ENCODE measurements around the gene TUBG2.

The TUBG2 gene

GRCh38 chr17:42676424-42677011 is 17.4 kb downstream of the TUBG2 start, which contains the start of gene PLEKHH3:
TSS of gene PLEKHH3 (minus strand) at chr17:42676994. CDS start at chr17:42676563, 431 bp downstream.
- peak within 1 kb of the TSS; percentile 81 for H3K4me3 ChIP-seq (ENCODE audit: low read depth, low read length)

- peak overlapping the region; percentile 81 for H3K4me3 ChIP-seq (ENCODE audit: low read depth, low read length)
These were observed 18.2 kb downstream of the TUBG2 start for GRCh38 chr17:42677012-42677857.

GRCh38 chr17:42677921-42678781 is 19.1 kb downstream of the TUBG2 start:
- peak overlapping the region; percentile 55 for H3K4me3 ChIP-seq (ENCODE audit: low read depth, low read length)

- peak overlapping the region; percentile 55 for H3K4me3 ChIP-seq (ENCODE audit: low read depth, low read length)
These were observed 19.9 kb downstream of the TUBG2 start for GRCh38 chr17:42678951-42679491.

GRCh38 chr17:42679492-42680330 is 20.6 kb downstream of the TUBG2 start:
- H3K4me3 ChIP-seq (ENCODE audit: low read depth, low read length): peak overlapping the region; percentile 30

- no peak overlapping the region for H3K4me3 ChIP-seq (ENCODE audit: low read depth, low read length)
These were observed 21.3 kb downstream of the TUBG2 start for GRCh38 chr17:42680331-42680808.

- H3K4me3 ChIP-seq (ENCODE audit: low read depth, low read length): peak within 1 kb of the TSS; percentile 44
These were observed 23.1 kb downstream of the TUBG2 start, which contains the start of gene CNTNAP1 for GRCh38 chr17:42681976-42682721. TSS of gene CNTNAP1 (plus strand) at chr17:42682531. CDS start at chr17:42682830, 299 bp downstream.

GRCh38 chr17:42682722-42683403 is 23.8 kb downstream of the TUBG2 start:
- peak overlapping the region; percentile 44 for H3K4me3 ChIP-seq (ENCODE audit: low read depth, low read length)

GRCh38 chr17:42683407-42684034 is 24.4 kb downstream of the TUBG2 start:
- peak overlapping the region; percentile 4 for H3K4me3 ChIP-seq (ENCODE audit: low read depth, low read length)

GRCh38 chr17:42684929-42685556 is 26.0 kb downstream of the TUBG2 start:
- H3K4me3 ChIP-seq (ENCODE audit: low read depth, low read length): no peak overlapping the region

- H3K4me3 ChIP-seq (ENCODE audit: low read depth, low read length): no peak overlapping the region
These were observed 26.7 kb downstream of the TUBG2 start for GRCh38 chr17:42685831-42686230.

- H3K4me3 ChIP-seq (ENCODE audit: low read depth, low read length): no peak overlapping the region
These were observed 27.5 kb downstream of the TUBG2 start for GRCh38 chr17:42686520-42687128.

- no peak overlapping the region for H3K4me3 ChIP-seq (ENCODE audit: low read depth, low read length)
These were observed 28.7 kb downstream of the TUBG2 start for GRCh38 chr17:42687707-42688320.

- no peak overlapping the region for H3K4me3 ChIP-seq (ENCODE audit: low read depth, low read length)
These were observed 31.5 kb downstream of the TUBG2 start for GRCh38 chr17:42690596-42690995.

GRCh38 chr17:42691021-42691545 is 32.0 kb downstream of the TUBG2 start:
- no peak overlapping the region for H3K4me3 ChIP-seq (ENCODE audit: low read depth, low read length)

- no peak overlapping the region for H3K4me3 ChIP-seq (ENCODE audit: low read depth, low read length)
These were observed 33.4 kb downstream of the TUBG2 start for GRCh38 chr17:42692489-42692888.

GRCh38 chr17:42694524-42694923 is 35.4 kb downstream of the TUBG2 start:
- H3K4me3 ChIP-seq (ENCODE audit: low read depth, low read length): no peak overlapping the region
